ENCODE data around the gene PITPNM3. TPM values are rescaled to one million over a fixed set of nuclear protein-coding genes. Genes with fewer than 3 reads are reported as not detected.

PITPNM3 gene
- total and polyA plus RNA-seq, 2 experiments from 2014 or later = 1.0 to 1.5 TPM

DNA sequence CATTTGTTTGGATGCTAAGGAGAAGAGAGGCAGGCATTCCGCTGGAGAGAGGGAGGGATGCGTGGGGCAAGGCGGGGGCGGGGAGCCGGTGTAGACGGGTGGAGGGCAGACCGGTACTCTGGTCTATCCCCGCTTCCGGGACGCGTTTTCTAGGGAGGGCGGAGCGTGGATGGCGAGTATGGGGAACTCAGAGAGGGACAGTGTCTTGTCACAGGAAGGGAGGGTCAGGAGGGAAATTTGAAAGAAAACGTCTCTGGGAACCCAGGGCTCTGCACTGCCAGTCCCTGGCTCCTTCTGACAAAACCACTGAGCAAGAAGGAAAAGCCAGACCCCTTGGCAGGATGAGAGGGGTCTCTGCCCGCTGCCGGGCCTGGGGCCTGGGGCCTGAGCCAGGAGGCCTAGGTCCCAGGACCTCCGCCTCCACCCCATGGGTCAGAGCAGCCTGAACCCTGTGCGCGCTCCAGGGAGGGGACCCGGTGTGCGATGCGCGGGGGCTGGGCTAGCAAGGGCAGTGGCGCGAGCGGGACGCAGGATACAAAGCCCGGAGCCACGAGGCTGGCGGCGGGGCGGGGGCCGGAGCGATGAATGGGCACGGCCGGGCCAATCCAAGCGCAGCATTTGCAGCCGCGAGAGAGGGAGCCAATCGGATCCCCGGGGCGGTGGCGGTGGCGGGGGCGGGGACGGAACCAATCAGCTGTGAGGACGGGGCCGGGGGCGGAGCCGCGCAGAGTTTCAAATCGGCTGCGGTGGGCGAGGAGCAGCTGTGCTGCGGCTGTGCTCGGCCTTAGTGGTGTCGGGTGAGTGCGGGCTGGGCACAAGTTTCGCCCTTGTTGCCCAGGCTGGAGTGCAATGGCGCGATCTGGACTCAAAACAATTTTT, 112.4 kb downstream of the PITPNM3 start, which contains the start of gene PIMREG:
PIMREG (plus strand) TSS at position 764 of the 879 bp plus-strand sequence. CDS start 656 bp downstream, outside the sequence.
- ATAC-seq (peak; percentile 91), DNase-seq (ENCODE audit: low spot score) (peak; percentile 99)
- H3K36me3 ChIP-seq (ENCODE audit: insufficient read depth) = peaks cover 23% of the 10 kb centered on the region
- peaks cover 9% of the 10 kb centered on the region; the same call in 1 of the 2 replicates for H4K20me1 ChIP-seq (replicated peaks; ENCODE audit: insufficient read depth)
- peaks cover 24% of the 10 kb centered on the region for H3K79me2 ChIP-seq (replicated peaks; ENCODE audit: insufficient read depth)
- peak within 1 kb of the TSS; percentile 94 for H3K4me2 ChIP-seq
- Mint-ChIP-seq H3K4me3 (peak within 1 kb of the TSS; percentile 97), H3K27ac (peak within 1 kb of the TSS; percentile 97), H3K9me3 (peaks cover 12% of the 10 kb centered on the region), H3K4me1 (peaks cover 44% of the 10 kb centered on the region), H3K36me3 (ENCODE audit: low read depth) (peaks cover 51% of the 10 kb centered on the region), H3K27me3 (ENCODE audit: insufficient read depth, low read depth, poor library complexity) (peaks cover 19% of the 10 kb centered on the region)
- no peak for TF ChIP-seq CREB1 (CRISPR knock-in tag; IDR thresholded peaks at IDR 0.05; ENCODE audit: low read depth)
- TF ChIP-seq POLR2AphosphoS5 (IDR thresholded peaks at IDR 0.05; ENCODE audit: low read depth) = peak; percentile 98
- H3K27ac ChIP-seq (ENCODE audit: low read depth) = peak within 1 kb of the TSS; percentile 97
- peak within 1 kb of the TSS; percentile 43 for H2AFZ ChIP-seq
- peak within 1 kb of the TSS; percentile 94 for H3K4me3 ChIP-seq
- no peaks in the 10 kb centered on the region for H3K27me3 ChIP-seq (ENCODE audit: insufficient read depth)
- H3F3A ChIP-seq (replicated peaks; ENCODE audit: low read depth) = peaks cover 9% of the 10 kb centered on the region; the same call in 1 of the 2 replicates
- H3K9me2 ChIP-seq (ENCODE audit: insufficient read depth) = no peaks in the 10 kb centered on the region
- peaks cover 28% of the 10 kb centered on the region for H3K4me1 ChIP-seq (ENCODE audit: insufficient read depth)

DNA sequence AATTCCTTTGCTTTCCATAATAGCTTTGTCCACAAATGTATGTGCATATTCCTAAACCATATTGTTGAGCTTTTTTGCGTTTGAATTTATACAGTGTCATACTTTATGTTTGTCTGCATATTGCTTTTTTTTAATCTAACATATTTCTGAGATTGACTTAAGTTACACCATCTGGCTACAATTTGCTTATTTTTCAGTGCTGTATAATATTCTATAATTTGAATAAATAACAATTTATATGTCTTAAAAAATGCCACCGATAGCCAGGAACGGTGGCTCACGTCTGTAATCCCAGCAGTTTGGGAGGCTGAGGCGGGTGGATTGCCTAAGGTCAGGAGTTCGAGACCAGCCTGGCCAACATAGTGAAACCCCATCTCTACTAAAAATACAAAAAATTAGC, 113.6 kb downstream of the PITPNM3 start:
- Histone ChIP-seq H3K27me3 (ENCODE audit: insufficient read depth) (no peaks in the 10 kb centered on the region), H3K79me2 (replicated peaks; ENCODE audit: insufficient read depth) (peaks cover 24% of the 10 kb centered on the region), H4K20me1 (replicated peaks; ENCODE audit: insufficient read depth) (0 out of 2 replicates have a peak, but pooled peaks cover 9% of the 10 kb centered on the region), H2AFZ (no peak overlapping the region; the same call in 1 of the 2 replicates), H3K4me3 (no peak overlapping the region; the same call in 1 of the 2 replicates), H3K27ac (ENCODE audit: low read depth) (peak overlapping the region; percentile 97), H3K9me2 (ENCODE audit: insufficient read depth) (0 out of 2 replicates have a peak, but pooled peaks cover 3% of the 10 kb centered on the region), H3K36me3 (ENCODE audit: insufficient read depth) (peaks cover 12% of the 10 kb centered on the region), H3K4me1 (ENCODE audit: insufficient read depth) (peaks cover 31% of the 10 kb centered on the region), H3F3A (replicated peaks; ENCODE audit: low read depth) (peaks cover 5% of the 10 kb centered on the region; the same call in 1 of the 2 replicates), H3K4me2 (peak overlapping the region; percentile 78; the same call in 1 of the 2 replicates)
- Mint-ChIP-seq H3K4me1 (peaks cover 47% of the 10 kb centered on the region), H3K36me3 (ENCODE audit: low read depth) (peaks cover 40% of the 10 kb centered on the region), H3K27me3 (ENCODE audit: insufficient read depth, low read depth, poor library complexity) (peaks cover 19% of the 10 kb centered on the region), H3K9me3 (peaks cover 12% of the 10 kb centered on the region), H3K4me3 (no peak overlapping the region), H3K27ac (no peak overlapping the region)
- ATAC-seq (no peak), DNase-seq (ENCODE audit: low spot score) (no peak)
- TF ChIP-seq, protein P1, sequence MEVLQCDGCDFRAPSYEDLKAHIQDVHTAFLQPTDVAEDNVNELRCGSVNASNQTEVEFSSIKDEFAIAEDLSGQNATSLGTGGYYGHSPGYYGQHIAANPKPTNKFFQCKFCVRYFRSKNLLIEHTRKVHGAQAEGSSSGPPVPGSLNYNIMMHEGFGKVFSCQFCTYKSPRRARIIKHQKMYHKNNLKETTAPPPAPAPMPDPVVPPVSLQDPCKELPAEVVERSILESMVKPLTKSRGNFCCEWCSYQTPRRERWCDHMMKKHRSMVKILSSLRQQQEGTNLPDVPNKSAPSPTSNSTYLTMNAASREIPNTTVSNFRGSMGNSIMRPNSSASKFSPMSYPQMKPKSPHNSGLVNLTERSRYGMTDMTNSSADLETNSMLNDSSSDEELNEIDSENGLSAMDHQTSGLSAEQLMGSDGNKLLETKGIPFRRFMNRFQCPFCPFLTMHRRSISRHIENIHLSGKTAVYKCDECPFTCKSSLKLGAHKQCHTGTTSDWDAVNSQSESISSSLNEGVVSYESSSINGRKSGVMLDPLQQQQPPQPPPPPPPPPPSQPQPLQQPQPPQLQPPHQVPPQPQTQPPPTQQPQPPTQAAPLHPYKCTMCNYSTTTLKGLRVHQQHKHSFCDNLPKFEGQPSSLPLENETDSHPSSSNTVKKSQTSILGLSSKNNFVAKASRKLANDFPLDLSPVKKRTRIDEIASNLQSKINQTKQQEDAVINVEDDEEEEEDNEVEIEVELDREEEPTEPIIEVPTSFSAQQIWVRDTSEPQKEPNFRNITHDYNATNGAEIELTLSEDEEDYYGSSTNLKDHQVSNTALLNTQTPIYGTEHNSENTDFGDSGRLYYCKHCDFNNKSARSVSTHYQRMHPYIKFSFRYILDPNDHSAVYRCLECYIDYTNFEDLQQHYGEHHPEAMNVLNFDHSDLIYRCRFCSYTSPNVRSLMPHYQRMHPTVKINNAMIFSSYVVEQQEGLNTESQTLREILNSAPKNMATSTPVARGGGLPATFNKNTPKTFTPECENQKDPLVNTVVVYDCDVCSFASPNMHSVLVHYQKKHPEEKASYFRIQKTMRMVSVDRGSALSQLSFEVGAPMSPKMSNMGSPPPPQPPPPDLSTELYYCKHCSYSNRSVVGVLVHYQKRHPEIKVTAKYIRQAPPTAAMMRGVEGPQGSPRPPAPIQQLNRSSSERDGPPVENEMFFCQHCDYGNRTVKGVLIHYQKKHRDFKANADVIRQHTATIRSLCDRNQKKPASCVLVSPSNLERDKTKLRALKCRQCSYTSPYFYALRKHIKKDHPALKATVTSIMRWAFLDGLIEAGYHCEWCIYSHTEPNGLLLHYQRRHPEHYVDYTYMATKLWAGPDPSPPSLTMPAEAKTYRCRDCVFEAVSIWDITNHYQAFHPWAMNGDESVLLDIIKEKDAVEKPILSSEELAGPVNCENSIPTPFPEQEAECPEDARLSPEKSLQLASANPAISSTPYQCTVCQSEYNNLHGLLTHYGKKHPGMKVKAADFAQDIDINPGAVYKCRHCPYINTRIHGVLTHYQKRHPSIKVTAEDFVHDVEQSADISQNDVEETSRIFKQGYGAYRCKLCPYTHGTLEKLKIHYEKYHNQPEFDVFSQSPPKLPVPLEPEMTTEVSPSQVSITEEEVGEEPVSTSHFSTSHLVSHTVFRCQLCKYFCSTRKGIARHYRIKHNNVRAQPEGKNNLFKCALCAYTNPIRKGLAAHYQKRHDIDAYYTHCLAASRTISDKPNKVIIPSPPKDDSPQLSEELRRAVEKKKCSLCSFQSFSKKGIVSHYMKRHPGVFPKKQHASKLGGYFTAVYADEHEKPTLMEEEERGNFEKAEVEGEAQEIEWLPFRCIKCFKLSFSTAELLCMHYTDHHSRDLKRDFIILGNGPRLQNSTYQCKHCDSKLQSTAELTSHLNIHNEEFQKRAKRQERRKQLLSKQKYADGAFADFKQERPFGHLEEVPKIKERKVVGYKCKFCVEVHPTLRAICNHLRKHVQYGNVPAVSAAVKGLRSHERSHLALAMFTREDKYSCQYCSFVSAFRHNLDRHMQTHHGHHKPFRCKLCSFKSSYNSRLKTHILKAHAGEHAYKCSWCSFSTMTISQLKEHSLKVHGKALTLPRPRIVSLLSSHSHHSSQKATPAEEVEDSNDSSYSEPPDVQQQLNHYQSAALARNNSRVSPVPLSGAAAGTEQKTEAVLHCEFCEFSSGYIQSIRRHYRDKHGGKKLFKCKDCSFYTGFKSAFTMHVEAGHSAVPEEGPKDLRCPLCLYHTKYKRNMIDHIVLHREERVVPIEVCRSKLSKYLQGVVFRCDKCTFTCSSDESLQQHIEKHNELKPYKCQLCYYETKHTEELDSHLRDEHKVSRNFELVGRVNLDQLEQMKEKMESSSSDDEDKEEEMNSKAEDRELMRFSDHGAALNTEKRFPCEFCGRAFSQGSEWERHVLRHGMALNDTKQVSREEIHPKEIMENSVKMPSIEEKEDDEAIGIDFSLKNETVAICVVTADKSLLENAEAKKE (CRISPR knock-in tag; IDR thresholded peaks at IDR 0.05) = no peak
- TF ChIP-seq CREB1 (CRISPR knock-in tag; IDR thresholded peaks at IDR 0.05; ENCODE audit: low read depth) = no peak
- no peak for TF ChIP-seq EZH2 (IDR thresholded peaks at IDR 0.05; ENCODE audit: low read depth, unreplicated experiment)
- TF ChIP-seq, protein P2, sequence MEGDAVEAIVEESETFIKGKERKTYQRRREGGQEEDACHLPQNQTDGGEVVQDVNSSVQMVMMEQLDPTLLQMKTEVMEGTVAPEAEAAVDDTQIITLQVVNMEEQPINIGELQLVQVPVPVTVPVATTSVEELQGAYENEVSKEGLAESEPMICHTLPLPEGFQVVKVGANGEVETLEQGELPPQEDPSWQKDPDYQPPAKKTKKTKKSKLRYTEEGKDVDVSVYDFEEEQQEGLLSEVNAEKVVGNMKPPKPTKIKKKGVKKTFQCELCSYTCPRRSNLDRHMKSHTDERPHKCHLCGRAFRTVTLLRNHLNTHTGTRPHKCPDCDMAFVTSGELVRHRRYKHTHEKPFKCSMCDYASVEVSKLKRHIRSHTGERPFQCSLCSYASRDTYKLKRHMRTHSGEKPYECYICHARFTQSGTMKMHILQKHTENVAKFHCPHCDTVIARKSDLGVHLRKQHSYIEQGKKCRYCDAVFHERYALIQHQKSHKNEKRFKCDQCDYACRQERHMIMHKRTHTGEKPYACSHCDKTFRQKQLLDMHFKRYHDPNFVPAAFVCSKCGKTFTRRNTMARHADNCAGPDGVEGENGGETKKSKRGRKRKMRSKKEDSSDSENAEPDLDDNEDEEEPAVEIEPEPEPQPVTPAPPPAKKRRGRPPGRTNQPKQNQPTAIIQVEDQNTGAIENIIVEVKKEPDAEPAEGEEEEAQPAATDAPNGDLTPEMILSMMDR (conservative IDR thresholded peaks at IDR 0.05; ENCODE audit: low read depth in 2 of 2) = no peak
- no peak for TF ChIP-seq ZNF331 (CRISPR knock-in tag; IDR thresholded peaks at IDR 0.05; ENCODE audit: low read depth)
- no peak for TF ChIP-seq STAT1 (IDR thresholded peaks at IDR 0.05; ENCODE audit: unreplicated experiment)
- TF ChIP-seq, protein P3, sequence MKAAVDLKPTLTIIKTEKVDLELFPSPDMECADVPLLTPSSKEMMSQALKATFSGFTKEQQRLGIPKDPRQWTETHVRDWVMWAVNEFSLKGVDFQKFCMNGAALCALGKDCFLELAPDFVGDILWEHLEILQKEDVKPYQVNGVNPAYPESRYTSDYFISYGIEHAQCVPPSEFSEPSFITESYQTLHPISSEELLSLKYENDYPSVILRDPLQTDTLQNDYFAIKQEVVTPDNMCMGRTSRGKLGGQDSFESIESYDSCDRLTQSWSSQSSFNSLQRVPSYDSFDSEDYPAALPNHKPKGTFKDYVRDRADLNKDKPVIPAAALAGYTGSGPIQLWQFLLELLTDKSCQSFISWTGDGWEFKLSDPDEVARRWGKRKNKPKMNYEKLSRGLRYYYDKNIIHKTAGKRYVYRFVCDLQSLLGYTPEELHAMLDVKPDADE (IDR thresholded peaks at IDR 0.05) = no peak
- no peak for TF ChIP-seq POLR2AphosphoS5 (IDR thresholded peaks at IDR 0.05; ENCODE audit: low read depth)
- no peak for TF ChIP-seq NANOG (IDR thresholded peaks at IDR 0.05; ENCODE audit: borderline replicate concordance)
